Sigmoid colon (tissue), 7 donors: ENCODE data around the gene CLSTN1. TPM values are rescaled to one million over a fixed set of nuclear protein-coding genes. Genes with fewer than 3 reads are reported as not detected.

Experiments
- DNase-seq: peaks from one replicate; pipeline ENCODE4 v3.0.0-alpha.2; 2019
- H3K27ac ChIP-seq, 4 donors: fragments of 200-600 bp; sonication (generic); one replicate each; pipeline ENCODE4 v1.5.1; 2016 to 2019; ENCODE audit warnings: mild to moderate bottlenecking in 1 of 4
- H3K27me3 ChIP-seq, 3 donors: fragments of 200-600 bp; sonication (generic); one replicate each; pipeline ENCODE4 v1.5.1; 2019; ENCODE audit warnings: mild to moderate bottlenecking in 1 of 3
- H3K36me3 ChIP-seq, 4 donors: fragments of 200-600 bp; sonication (generic); one replicate each; pipeline ENCODE4 v1.5.1; 2016 to 2019
- H3K4me1 ChIP-seq, 4 donors: fragments of 200-600 bp; sonication (generic); one replicate each; pipeline ENCODE4 v1.5.1; 2017 to 2019
- H3K4me3 ChIP-seq, 4 donors: fragments of 200-600 bp; sonication (generic); one replicate each; pipeline ENCODE4 v1.5.1; 2017 to 2019; ENCODE audit warnings: mild to moderate bottlenecking in 2 of 4, moderate library complexity in 1 of 4
- H3K9me3 ChIP-seq, 4 donors: fragments of 200-600 bp in 3 of 4; sonication (generic) in 3 of 4; one replicate each; pipeline versions ENCODE4 v1.5.1 to v1.6.1; 2013 to 2019
- CTCF ChIP-seq, 4 experiments: fragments of 450-650 bp in 3 of 4; fragments of 200-600 bp in 1 of 4; IDR thresholded peaks; one replicate each; pipeline ENCODE4 v1.5.1; 2016 to 2019; ENCODE audit warnings: antibody characterized with exemption in 4 of 4, mild to moderate bottlenecking in 3 of 4, moderate library complexity in 2 of 4
- EP300 ChIP-seq, 4 donors: sonication (generic); formaldehyde crosslinking; IDR thresholded peaks; one replicate each; pipeline ENCODE4 v1.6.1; 2017; ENCODE audit warnings: antibody characterized with exemption in 4 of 4
- POLR2A ChIP-seq, 2 donors: fragments of 450-650 bp; IDR thresholded peaks; one replicate each; pipeline ENCODE4 v1.6.1; 2016; ENCODE audit warnings: antibody characterized with exemption in 2 of 2, mild to moderate bottlenecking in 2 of 2, moderate library complexity in 2 of 2
- POLR2AphosphoS5 ChIP-seq, 4 donors: sonication (generic); formaldehyde crosslinking; IDR thresholded peaks; one replicate each; pipeline ENCODE4 v1.6.1; 2017; ENCODE audit warnings: antibody characterized with exemption in 4 of 4
- WGBS, 2 donors: extraction: QIAGEN DNeasy Blood & Tissue Kit; methylation state at CpG; one replicate each; pipeline ENCODE4 v1.1.7; 2013; 5-methylcytosine and 5-hydroxymethylcytosine counted together
- intact Hi-C: fragments of 100-400 bp; cut with DNase I; formaldehyde crosslinking; loops from one replicate; pipeline ENCODE4 v1.15.1; 2023
- polyA plus RNA-seq, 3 donors: library from polyadenylated mRNA; stranded (reverse); fragments of 200-250 nt; gene quantifications; one replicate each; pipeline ENCODE4 v1.2.3, GENCODE V29; 2013
- total RNA-seq, 4 donors: library from RNA; depleted of rRNA; stranded (reverse); fragments of >200 nt; gene quantifications; one replicate each; pipeline ENCODE4 v1.1.0, GENCODE V29; 2016
- donor health status: healthy with polysubstance abuse.
- donor health status: Bipolar disorder and iron deficiency.
- donor health status: healthy.

Gene CLSTN1
- total and polyA plus RNA-seq, 7 donors = 21.0 to 105 (median 34.6) TPM

- Histone ChIP-seq H3K4me3 (peak overlapping the region; percentile 43 to 94 (median 78)), H3K4me1 (peaks cover 0 to 38% (median 28%) of the 10 kb centered on the region in 4 donors), H3K36me3 (no peaks in the 10 kb centered on the region), H3K27me3 (no peaks in the 10 kb centered on the region), H3K27ac (peak overlapping the region in 3 of 4 donors; percentile 30 to 67 (median 64)), H3K9me3 (no peaks in the 10 kb centered on the region)
- 5 to 19% methylated on average over 34 of the region's 34 CpGs for WGBS, 2 donors
- no peak for TF ChIP-seq POLR2A (IDR thresholded peaks at IDR 0.05)
- TF ChIP-seq EP300 (IDR thresholded peaks at IDR 0.05) = no peak
- no peak for TF ChIP-seq CTCF (IDR thresholded peaks at IDR 0.05)
- TF ChIP-seq POLR2AphosphoS5 (IDR thresholded peaks at IDR 0.05) = no peak
- DNase-seq = no peak
- intact Hi-C loops = loop anchor here (5.0 kb wide), 1 partner anchor 134 kb away; the partner anchor contains the start of gene CLSTN1
These were observed 135.7 kb downstream of the CLSTN1 start for GRCh38 chr1:9687874-9688582.

GRCh38 chr1:9687120-9687873 lies 136.5 kb downstream of the CLSTN1 start:
- H3K4me3 ChIP-seq = peak overlapping the region; percentile 43 to 94 (median 78)
- WGBS, 2 donors = 1 to 2% methylated on average over 42 of the region's 42 CpGs
- H3K9me3 ChIP-seq = no peaks in the 10 kb centered on the region
- DNase-seq = peak; percentile 70
- no peaks in the 10 kb centered on the region for H3K36me3 ChIP-seq
- TF ChIP-seq CTCF (IDR thresholded peaks at IDR 0.05) (peak in 1 of 4 experiments; percentile 9), POLR2AphosphoS5 (IDR thresholded peaks at IDR 0.05) (no peak)
- peaks cover 0 to 38% (median 28%) of the 10 kb centered on the region in 4 donors for H3K4me1 ChIP-seq
- no peaks in the 10 kb centered on the region for H3K27me3 ChIP-seq
- intact Hi-C loops = loop anchor here (5.0 kb wide), 1 partner anchor 135 kb away; the partner anchor contains the start of gene CLSTN1
- peak overlapping the region; percentile 34 to 67 (median 59) for H3K27ac ChIP-seq

- no peak for DNase-seq
- H3K4me1 ChIP-seq = peaks cover 0 to 28% (median 23%) of the 10 kb centered on the region in 4 donors
- H3K36me3 ChIP-seq = no peaks in the 10 kb centered on the region
- H3K9me3 ChIP-seq = no peaks in the 10 kb centered on the region
- intact Hi-C loops = loop anchor here (5.0 kb wide), 1 partner anchor 138 kb away; the partner anchor contains the start of gene CLSTN1
- WGBS, 2 donors = 97 to 98% methylated on average over 1 of the region's 1 CpG
- TF ChIP-seq POLR2A (IDR thresholded peaks at IDR 0.05) (no peak), EP300 (IDR thresholded peaks at IDR 0.05) (no peak), CTCF (IDR thresholded peaks at IDR 0.05) (no peak)
- no peak overlapping the region for H3K4me3 ChIP-seq
- no peak overlapping the region for H3K27ac ChIP-seq
- no peaks in the 10 kb centered on the region for H3K27me3 ChIP-seq
These were observed 139.0 kb downstream of the CLSTN1 start for GRCh38 chr1:9684801-9685200.

GRCh38 chr1:9680828-9681227 lies 142.9 kb downstream of the CLSTN1 start:
- no peak for DNase-seq
- Histone ChIP-seq H3K27ac (no peak overlapping the region), H3K9me3 (no peaks in the 10 kb centered on the region), H3K4me3 (no peak overlapping the region), H3K27me3 (no peaks in the 10 kb centered on the region), H3K36me3 (no peaks in the 10 kb centered on the region), H3K4me1 (no peaks in the 10 kb centered on the region)
- no peak for TF ChIP-seq POLR2A (IDR thresholded peaks at IDR 0.05)
- no peak for TF ChIP-seq EP300 (IDR thresholded peaks at IDR 0.05)
- TF ChIP-seq POLR2AphosphoS5 (IDR thresholded peaks at IDR 0.05) = no peak
- no peak for TF ChIP-seq CTCF (IDR thresholded peaks at IDR 0.05)
- 73 to 80% methylated on average over 6 of the region's 6 CpGs for WGBS, 2 donors
- intact Hi-C loops = no loop called here
